C4-2B (cell line): ENCODE measurements around the gene TXNDC17.

Experiments used
- ZFX ChIP-seq: fragments of 450-650 bp; IDR thresholded peaks from 2 replicates; pipeline ENCODE4 v1.6.1; 2017
- TF ChIP-seq, protein P1 (sequence below): fragments of 450-650 bp; conservative IDR thresholded peaks from 2 replicates; pipeline ENCODE4 v1.5.1; 2017; ENCODE audit warnings: mild to moderate bottlenecking

DNA sequence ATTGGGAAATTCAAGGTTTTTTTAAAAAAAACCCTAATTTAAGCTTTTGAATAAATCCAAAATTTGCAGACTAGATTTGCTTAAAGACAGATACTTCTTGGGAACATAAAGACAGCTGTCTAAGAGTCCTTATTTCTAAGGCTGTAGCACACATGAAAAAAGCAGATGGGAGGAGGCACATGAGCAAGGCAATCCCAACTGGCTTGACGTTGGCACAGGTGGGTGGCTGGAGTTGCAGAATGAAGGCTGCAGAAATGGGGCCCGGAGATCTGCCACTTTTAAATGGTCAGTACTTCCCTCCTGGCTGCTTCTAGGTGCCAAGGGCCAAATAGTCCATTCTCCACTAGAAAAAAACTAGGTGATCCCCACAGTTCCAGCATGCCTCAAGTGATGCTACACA, 4.8 kb upstream of the TXNDC17 start:
- TF ChIP-seq, protein P1, sequence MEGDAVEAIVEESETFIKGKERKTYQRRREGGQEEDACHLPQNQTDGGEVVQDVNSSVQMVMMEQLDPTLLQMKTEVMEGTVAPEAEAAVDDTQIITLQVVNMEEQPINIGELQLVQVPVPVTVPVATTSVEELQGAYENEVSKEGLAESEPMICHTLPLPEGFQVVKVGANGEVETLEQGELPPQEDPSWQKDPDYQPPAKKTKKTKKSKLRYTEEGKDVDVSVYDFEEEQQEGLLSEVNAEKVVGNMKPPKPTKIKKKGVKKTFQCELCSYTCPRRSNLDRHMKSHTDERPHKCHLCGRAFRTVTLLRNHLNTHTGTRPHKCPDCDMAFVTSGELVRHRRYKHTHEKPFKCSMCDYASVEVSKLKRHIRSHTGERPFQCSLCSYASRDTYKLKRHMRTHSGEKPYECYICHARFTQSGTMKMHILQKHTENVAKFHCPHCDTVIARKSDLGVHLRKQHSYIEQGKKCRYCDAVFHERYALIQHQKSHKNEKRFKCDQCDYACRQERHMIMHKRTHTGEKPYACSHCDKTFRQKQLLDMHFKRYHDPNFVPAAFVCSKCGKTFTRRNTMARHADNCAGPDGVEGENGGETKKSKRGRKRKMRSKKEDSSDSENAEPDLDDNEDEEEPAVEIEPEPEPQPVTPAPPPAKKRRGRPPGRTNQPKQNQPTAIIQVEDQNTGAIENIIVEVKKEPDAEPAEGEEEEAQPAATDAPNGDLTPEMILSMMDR, result no peak
- no peak for TF ChIP-seq ZFX
